Dedifferentiated amniotic fluid mesenchymal stem cell (primary cell): ENCODE results near the gene HARS2.
"Not testable (repeated sequence)": the region's sequence is repeated elsewhere in the genome, so short reads cannot be mapped to it uniquely, and the experiment has no call there.

Source experiments
- DNase-seq: peaks from one replicate; pipeline ENCODE4 v3.0.0-alpha.2; 2016; ENCODE audit errors: extremely low spot score

The HARS2 gene

GRCh38 chr5:140690941-140691924 is at the start of gene HARS2, which contains the start of gene HARS1:
Gene HARS2 (plus strand): TSS chr5:140691455. CDS start chr5:140691649, 194 bp downstream.
Gene HARS1 (minus strand): TSS chr5:140691370. CDS start chr5:140691304, 66 bp downstream.
- DNase-seq, result peak; percentile 95

DNA sequence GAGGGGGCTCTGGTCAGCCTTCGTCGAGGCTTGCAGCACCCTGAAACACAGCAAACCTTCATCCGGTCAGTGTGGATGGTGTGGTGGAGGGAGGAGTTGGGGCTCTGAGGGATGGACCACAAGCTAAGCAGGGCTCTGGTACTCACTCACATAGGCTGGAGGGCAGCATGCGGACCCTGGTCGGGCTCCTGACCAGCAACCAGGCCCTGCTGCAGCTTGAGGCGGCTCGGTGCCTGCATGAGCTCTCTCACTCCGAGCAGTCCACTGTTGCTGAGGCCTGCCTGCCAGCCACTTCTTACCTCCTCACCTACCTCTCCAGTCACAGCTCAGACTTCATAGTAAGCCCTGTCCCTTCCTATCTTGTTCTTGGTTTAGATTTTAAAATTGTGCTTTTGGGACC is 49.5 kb upstream of the HARS2 start:
- DNase-seq, result no peak

DNA sequence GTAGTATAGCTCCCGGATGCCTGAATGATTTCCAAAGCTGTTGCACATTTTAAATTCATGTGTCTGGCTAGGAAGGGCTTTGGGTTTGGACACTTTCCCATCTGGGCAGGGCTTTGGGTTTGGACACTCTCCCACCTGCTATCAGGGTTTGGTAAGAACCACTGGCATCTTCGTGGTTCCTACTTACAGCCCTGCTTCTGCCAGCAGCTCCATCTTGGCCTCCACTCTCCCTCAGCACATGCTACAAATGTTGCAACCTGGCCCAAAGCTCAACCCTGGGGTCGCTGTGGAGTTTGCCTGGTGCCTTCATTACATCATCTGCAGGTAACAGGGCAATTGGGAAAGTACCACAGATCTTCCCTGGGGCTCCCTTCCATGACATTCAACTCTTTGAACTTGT is 48.5 kb upstream of the HARS2 start:
- no peak for DNase-seq

- DNase-seq, result no peak
Measured at GRCh38 chr5:140647042-140647419, 44.2 kb upstream of the HARS2 start.

GRCh38 chr5:140658870-140659269 is 32.4 kb upstream of the HARS2 start:
- no peak for DNase-seq

- not testable (repeated sequence) for DNase-seq
Measured at GRCh38 chr5:140660371-140660770, 30.9 kb upstream of the HARS2 start.

GRCh38 chr5:140664030-140664358 is 27.3 kb upstream of the HARS2 start:
- DNase-seq, result no peak

- DNase-seq, result peak; percentile 93
Measured at GRCh38 chr5:140664359-140665119, 26.7 kb upstream of the HARS2 start, which contains the start of gene WDR55. Gene WDR55 (plus strand): TSS chr5:140664904. CDS start chr5:140664913, 9 bp downstream.

- not testable (repeated sequence) for DNase-seq
Measured at GRCh38 chr5:140671035-140671434, 20.2 kb upstream of the HARS2 start.

GRCh38 chr5:140671472-140672125 is 19.7 kb upstream of the HARS2 start:
- no peak for DNase-seq

DNA sequence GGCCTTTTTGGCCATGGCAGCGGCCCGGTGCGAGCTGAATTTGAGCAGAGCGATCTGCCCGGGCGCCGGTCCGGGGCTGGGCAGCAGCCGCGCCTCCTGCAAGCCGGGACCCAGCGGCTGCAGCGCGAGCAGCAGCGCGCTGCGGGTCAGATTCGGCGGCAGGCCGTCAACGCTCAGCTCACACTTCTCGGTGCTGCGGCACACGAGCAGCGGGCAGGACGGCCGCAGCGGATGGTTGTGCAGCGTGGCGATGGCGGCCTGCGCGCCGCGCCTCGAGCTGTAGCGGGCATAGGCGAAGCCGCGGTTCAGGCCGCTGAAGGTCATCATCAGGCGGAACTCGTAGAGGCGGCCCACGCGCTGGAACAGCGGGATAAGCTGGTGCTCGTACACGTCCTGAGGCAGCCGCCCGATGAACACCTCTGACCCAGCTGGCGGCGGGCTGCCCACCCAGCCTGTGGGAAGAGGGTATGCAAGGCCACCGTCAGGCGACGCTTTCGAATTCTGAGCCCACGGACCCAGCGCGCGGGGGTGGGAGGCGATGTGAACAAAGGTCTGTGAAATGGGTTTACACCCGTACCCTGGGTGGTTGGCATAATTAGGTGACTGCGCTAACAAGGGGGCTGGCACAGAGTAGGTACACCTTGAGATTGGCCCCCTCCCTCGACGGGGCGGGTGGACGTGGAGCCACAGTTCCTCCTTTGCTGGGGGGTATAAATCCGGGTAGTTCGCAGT is 18.6 kb upstream of the HARS2 start:
- DNase-seq, result no peak

DNA sequence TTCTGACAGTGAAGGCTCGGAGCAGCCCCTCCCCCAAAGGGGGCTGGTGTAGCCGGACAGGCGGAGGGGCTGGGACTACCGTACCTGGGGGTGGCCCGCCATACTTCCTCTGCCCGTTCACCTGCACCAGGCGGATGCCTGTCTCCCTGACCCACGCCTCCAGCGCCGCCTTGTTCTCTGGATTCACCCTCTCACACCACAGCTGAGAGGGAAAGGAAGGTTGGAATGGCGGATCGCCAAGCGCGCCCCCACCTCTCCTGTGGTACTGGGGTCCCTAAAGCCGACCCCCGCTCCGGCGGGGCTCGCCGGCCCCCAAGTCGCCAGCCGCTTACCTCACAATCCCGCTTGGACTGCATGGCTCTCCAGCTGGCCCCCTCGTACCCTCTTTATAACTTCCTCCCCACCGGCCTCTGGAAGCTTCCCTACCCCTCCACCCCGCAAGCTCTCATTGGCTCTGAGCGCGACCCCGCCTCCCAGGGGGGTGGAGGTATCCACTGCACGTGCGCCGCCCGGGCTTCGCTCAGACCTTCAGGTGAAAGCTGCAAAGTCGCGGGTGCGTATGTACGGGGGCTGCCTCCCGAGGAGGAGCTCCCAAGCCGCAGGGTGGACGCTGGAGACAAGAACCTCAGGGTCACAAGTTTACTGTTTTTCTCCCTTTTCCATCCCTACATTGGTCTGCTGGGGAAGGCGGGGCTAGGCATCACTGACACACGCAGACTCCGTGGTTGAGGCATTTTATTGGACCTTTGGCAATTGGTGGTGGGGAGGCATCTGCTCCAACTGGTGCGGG is 17.9 kb upstream of the HARS2 start, which contains the start of gene DND1:
DND1 (minus strand) TSS at position 390 of the 790 bp plus-strand sequence; CDS start at position 356, 34 bp downstream.
- no peak for DNase-seq

GRCh38 chr5:140674211-140674610 is 17.0 kb upstream of the HARS2 start:
- DNase-seq, result no peak

- DNase-seq, result no peak
Measured at GRCh38 chr5:140674629-140675028, 16.6 kb upstream of the HARS2 start.

GRCh38 chr5:140677947-140678346 is 13.3 kb upstream of the HARS2 start:
- DNase-seq, result no peak

DNA sequence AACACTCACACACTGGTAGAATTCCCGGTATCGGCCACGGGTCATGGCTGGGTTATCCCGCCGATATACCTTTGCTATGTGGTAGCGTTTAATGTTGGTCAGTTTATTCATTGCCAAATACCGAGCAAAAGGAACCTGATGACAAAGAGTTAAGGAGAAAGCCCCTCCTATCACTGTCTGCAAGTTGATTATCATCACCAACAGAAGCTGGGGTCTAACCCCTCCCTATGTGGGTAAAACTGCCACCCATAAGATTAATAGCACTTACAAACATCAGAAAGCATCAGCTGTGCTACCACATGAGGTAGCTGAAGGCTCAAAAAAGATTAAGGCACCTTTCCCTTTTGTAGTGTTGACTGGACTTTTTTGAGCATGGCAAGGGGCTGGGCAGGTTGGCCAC is 12.3 kb upstream of the HARS2 start:
- DNase-seq, result no peak

- no peak for DNase-seq
Measured at GRCh38 chr5:140690376-140690932, 801 bp upstream of the HARS2 start.

DNA sequence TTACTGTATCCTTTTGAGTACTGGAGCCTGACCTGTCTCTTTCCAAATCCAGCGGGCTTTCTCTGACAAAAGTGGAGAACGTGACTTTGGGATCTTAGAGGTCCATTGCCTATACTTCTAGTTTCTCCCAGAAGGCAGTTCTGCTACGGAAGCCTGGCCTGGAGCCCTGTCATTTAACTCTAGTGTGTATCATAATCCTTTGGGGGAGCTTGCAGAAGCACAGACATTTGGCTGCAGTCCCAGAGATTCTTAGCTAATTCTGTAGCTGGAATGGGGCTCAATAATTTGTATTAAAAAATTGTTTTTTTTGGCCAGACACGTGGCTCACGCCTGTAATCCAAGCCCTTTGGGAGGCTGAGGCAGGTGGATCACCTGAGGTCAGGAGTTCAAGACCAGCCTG is 3.0 kb downstream of the HARS2 start:
- no peak for DNase-seq

- no peak for DNase-seq
Measured at GRCh38 chr5:140696891-140697492, 5.7 kb downstream of the HARS2 start.
